Cardiac muscle cell (in vitro differentiated cells and primary cell): Measurements from ENCODE around the gene GRM1. TPM values are rescaled to one million over a fixed set of nuclear protein-coding genes. Genes with fewer than 3 reads are reported as not detected.
"Not testable (repeated sequence)": the region's sequence is repeated elsewhere in the genome, so short reads cannot be mapped to it uniquely, and the experiment has no call there.

Experiments
- DNase-seq, 2 donors: peaks; one replicate each; pipeline versions ENCODE4 v3.0.0 to v3.0.0-alpha.2; 2010 to 2017; ENCODE audit warnings: low read depth in 1 of 2, low spot score in 1 of 2
- H3K27ac ChIP-seq: fragments of 200-600 bp; sonication (generic); 2 replicates; pipeline ENCODE4 v1.5.1; 2016
- H3K27me3 ChIP-seq: fragments of 200-600 bp; sonication (generic); 2 replicates; pipeline ENCODE4 v1.6.0; 2016; ENCODE audit warnings: control low read depth
- H3K36me3 ChIP-seq: fragments of 200-600 bp; sonication (generic); 2 replicates; pipeline ENCODE4 v1.5.1; 2016; ENCODE audit warnings: control low read depth
- H3K4me1 ChIP-seq: fragments of 200-600 bp; sonication (generic); 2 replicates; pipeline ENCODE4 v1.8.1; 2017; ENCODE audit warnings: low read depth, mild to moderate bottlenecking, mixed run types
- H3K4me3 ChIP-seq: fragments of 200-600 bp; sonication (generic); 2 replicates; pipeline ENCODE4 v1.5.1; 2016; ENCODE audit warnings: mild to moderate bottlenecking
- H3K9me3 ChIP-seq: fragments of 200-600 bp; sonication (generic); 2 replicates; pipeline ENCODE4 v1.5.1; 2017; ENCODE audit warnings: low read depth, mild to moderate bottlenecking, control low read depth
- polyA plus RNA-seq: library from polyadenylated mRNA; unstranded; fragments of >200 nt; fragmentation: Nextera tagmentation; extraction: Ambion mirVana; gene quantifications from 2 replicates; pipeline ENCODE4 v1.2.1, GENCODE V29; 2016
- total RNA-seq: library from RNA; depleted of rRNA; stranded (reverse); fragments of >200 nt; gene quantifications from 2 replicates; pipeline ENCODE4 v1.2.3, GENCODE V29; 2016
- TF ChIP-seq, protein P1 (sequence below): IDR thresholded peaks from 2 replicates; pipeline ENCODE4 v1.5.1; 2012; ENCODE audit warnings: low read depth, mild to moderate bottlenecking, low read length

The GRM1 gene
- total and polyA plus RNA-seq, 2 experiments from 2014 or later: 0.54 TPM; not detected in 1

DNA sequence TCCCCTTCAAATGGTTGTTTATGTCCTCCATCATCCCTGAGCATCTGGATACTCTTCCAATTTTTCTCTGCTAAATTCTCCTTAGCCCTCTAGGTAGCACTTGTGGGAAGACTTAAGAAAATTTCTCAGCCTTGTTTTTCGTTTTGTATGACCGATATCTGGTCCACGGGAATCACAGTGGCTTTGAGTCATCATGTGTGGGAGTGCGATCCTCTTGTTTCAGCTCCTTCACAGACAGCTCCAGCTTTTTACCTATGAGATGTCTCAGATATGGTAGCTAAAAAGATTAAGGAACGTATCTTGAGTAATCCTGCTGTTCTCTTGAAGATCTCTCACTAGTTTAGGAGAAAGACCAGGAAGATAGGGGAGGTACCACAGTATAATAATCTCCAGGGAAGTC, 196.1 kb downstream of the GRM1 start:
- Histone ChIP-seq H3K4me1 (no peaks in the 10 kb centered on the region), H3K4me3 (no peak overlapping the region), H3K9me3 (no peaks in the 10 kb centered on the region), H3K27me3 (no peaks in the 10 kb centered on the region), H3K27ac (no peak overlapping the region), H3K36me3 (no peaks in the 10 kb centered on the region)
- TF ChIP-seq, protein P1, sequence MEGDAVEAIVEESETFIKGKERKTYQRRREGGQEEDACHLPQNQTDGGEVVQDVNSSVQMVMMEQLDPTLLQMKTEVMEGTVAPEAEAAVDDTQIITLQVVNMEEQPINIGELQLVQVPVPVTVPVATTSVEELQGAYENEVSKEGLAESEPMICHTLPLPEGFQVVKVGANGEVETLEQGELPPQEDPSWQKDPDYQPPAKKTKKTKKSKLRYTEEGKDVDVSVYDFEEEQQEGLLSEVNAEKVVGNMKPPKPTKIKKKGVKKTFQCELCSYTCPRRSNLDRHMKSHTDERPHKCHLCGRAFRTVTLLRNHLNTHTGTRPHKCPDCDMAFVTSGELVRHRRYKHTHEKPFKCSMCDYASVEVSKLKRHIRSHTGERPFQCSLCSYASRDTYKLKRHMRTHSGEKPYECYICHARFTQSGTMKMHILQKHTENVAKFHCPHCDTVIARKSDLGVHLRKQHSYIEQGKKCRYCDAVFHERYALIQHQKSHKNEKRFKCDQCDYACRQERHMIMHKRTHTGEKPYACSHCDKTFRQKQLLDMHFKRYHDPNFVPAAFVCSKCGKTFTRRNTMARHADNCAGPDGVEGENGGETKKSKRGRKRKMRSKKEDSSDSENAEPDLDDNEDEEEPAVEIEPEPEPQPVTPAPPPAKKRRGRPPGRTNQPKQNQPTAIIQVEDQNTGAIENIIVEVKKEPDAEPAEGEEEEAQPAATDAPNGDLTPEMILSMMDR: no peak
- peak in 1 of 2 donors; percentile 7 for DNase-seq

DNA sequence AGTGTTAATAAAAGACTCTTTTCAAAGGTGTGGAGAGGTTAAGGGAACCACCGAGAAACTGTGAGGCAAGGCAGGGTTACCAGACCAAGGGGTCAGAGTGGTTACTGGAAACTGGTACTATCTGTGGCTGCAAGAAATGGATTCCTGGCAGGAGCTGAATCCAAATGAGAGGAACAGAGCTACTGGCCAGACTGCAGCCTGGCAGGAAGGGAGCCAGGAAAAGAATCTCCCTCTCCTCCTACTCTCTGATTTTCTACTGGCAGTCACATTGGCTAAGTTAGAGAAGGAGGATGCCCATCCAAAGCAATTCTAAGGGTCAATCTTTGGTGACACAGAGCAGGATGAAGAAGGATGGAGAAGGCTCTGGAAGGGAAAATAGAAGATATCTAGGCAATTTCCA, 211.5 kb downstream of the GRM1 start:
- no peak overlapping the region for H3K4me3 ChIP-seq
- no peaks in the 10 kb centered on the region for H3K27me3 ChIP-seq
- TF ChIP-seq, protein P1: no peak
- no peak overlapping the region for H3K27ac ChIP-seq
- no peak for DNase-seq
- no peaks in the 10 kb centered on the region for H3K36me3 ChIP-seq
- H3K9me3 ChIP-seq: no peaks in the 10 kb centered on the region
- H3K4me1 ChIP-seq: no peaks in the 10 kb centered on the region

DNA sequence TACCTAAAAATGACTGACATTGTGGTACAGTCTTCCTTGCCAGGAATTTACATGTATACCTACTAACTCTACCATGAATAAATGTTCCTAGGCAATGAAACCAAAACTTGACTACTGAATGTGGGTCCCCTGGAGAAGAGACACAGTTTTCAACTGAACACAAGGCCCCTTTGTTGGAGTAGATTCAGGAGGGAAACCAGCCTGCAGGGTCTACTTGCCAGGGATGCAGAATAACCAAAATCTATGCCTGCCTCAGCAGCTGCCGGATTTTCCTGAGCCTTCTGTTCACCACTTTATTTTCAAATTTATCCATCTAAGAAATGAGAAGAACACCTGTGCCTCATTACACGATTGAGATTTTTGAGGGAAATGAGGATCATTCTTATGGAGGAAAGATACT, 211.9 kb downstream of the GRM1 start:
- Histone ChIP-seq H3K27me3 (no peaks in the 10 kb centered on the region), H3K27ac (no peak overlapping the region), H3K36me3 (no peaks in the 10 kb centered on the region), H3K9me3 (no peaks in the 10 kb centered on the region), H3K4me1 (no peaks in the 10 kb centered on the region), H3K4me3 (no peak overlapping the region)
- TF ChIP-seq, protein P1: no peak
- DNase-seq: no peak

DNA sequence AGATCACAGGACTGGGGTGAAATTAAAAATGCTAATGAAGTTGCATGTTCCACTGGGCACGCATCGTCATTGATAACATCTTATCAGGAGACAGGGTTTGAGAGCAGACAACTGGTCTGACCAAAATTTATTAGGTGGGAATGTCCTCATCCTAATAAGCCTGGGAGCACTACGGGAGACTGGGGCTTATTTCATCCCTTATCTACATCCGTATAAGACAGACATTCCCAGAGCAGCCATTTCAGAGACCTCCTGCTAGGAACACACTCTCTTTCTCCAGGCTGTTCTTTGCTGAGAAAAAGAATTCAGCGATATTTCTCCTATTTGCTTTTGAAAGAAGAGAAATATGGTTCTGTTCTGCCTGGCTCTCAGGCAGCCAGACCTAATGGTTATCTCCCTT, 214.8 kb downstream of the GRM1 start:
- not testable (repeated sequence) for H3K27ac ChIP-seq, H3K9me3 ChIP-seq, H3K27me3 ChIP-seq, H3K4me3 ChIP-seq, DNase-seq, H3K4me1 ChIP-seq, H3K36me3 ChIP-seq

DNA sequence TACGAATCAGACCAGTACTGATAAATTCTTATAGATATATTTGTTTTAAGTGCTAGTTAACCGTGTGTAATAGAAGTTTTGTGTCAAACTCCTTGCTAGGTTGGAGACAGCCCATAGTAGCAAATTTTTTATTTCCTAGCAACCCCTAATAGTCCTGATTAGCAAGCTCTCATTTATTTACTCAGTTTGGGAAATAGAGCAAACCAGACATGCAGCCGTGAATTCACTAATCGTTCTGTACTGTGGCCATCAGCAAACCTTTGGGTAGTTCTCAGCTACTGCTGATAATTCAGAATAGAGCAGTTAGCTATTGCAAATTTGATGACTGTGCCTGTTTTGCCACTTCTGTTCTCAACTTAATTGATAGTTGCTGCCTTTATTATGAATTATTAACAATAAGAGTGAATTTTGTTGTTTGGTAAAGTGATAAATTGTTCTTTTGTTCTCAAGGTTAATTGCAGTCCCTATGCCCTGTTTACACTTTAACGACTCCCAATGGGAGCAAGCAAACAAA, 215.8 kb downstream of the GRM1 start:
- TF ChIP-seq, protein P1: no peak
- no peak overlapping the region for H3K27ac ChIP-seq
- DNase-seq: no peak

DNA sequence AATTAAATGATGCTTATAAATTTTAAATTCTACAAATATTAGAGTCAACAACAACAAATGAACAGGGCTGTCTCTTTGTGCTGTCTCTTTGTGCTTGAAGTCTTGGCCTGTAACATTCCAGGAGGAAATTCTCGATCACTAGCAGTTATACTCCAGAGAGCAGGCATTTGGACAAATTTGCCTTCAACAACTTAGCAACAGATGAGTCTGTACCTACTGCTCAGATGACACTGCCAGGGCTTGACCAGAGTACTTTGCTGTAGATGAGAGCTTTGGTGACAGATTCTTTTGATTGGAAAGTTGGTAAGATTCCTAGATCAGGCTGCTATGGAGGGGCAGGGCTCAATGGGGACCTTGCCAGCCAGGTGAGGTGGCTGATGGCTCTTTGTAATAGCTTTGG, 217.2 kb downstream of the GRM1 start:
- H3K4me1 ChIP-seq: no peaks in the 10 kb centered on the region
- no peak overlapping the region for H3K27ac ChIP-seq
- no peak overlapping the region for H3K4me3 ChIP-seq
- no peaks in the 10 kb centered on the region for H3K27me3 ChIP-seq
- TF ChIP-seq, protein P1: no peak
- H3K36me3 ChIP-seq: no peaks in the 10 kb centered on the region
- no peaks in the 10 kb centered on the region for H3K9me3 ChIP-seq
- peak in 1 of 2 donors; percentile 6 for DNase-seq

More for the DNA sequence above, 215.8 kb downstream of the GRM1 start:
- Histone ChIP-seq H3K4me3 (no peak overlapping the region), H3K9me3 (no peaks in the 10 kb centered on the region), H3K36me3 (no peaks in the 10 kb centered on the region), H3K27me3 (no peaks in the 10 kb centered on the region), H3K4me1 (no peaks in the 10 kb centered on the region)
